ENCODE measurements around the gene NOSIP.

Gene NOSIP

DNA sequence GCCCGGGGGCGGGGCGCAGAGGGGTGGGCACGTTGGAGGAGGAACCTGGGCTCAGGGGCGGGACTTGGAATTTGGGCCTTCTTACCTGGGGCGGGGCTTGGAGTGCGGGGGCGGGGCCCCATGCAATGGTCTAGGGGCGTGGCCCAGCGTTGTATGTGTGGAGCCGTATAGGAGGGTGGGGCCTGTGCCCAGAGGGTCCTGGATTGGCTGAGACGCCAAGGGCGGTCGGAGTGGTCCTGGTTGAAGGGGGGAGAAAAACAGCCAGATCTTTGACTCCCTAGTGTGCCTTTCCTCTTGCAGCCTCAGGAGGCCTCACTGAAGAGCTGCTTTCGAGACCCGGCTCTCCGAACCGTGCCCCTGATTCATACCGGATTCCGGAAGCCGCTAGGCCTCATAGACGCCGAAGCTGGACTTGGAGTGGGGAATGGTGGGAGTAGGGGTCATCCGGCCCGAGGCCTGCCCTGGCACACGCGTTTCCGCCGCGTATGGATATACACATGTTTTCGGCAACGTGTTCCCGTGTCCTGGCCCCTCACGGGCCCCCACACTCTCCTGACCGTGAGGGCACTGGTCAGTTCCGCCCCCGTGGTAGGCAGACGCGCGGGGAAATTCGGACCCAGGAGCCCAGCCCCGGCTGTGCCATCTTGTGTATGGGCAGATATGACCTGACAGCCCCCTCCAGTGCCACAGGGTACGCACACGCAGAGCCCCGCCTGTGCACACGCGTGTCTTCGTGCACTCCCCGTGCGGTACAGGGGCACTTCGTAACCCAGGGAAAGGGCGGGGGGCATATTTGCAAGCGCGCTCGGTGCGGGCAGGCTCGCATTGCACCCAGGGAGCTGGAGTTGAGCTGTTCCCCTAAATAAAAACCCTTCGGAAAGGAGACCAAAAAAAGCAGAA, 10.0 kb upstream of the NOSIP start:
- peak; percentile 67 for TF ChIP-seq MYC (IDR thresholded peaks at IDR 0.05; ENCODE audit: low read depth, low read length)
- 0 out of 2 replicates have a peak, but pooled peaks have one; percentile 51 for TF ChIP-seq MAX (IDR thresholded peaks at IDR 0.05; ENCODE audit: low read depth, low read length)
- TF ChIP-seq POLR2A (IDR thresholded peaks at IDR 0.05; ENCODE audit: extremely low read depth, insufficient read length), result peak; percentile 97
- TF ChIP-seq, protein P1, sequence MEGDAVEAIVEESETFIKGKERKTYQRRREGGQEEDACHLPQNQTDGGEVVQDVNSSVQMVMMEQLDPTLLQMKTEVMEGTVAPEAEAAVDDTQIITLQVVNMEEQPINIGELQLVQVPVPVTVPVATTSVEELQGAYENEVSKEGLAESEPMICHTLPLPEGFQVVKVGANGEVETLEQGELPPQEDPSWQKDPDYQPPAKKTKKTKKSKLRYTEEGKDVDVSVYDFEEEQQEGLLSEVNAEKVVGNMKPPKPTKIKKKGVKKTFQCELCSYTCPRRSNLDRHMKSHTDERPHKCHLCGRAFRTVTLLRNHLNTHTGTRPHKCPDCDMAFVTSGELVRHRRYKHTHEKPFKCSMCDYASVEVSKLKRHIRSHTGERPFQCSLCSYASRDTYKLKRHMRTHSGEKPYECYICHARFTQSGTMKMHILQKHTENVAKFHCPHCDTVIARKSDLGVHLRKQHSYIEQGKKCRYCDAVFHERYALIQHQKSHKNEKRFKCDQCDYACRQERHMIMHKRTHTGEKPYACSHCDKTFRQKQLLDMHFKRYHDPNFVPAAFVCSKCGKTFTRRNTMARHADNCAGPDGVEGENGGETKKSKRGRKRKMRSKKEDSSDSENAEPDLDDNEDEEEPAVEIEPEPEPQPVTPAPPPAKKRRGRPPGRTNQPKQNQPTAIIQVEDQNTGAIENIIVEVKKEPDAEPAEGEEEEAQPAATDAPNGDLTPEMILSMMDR (IDR thresholded peaks at IDR 0.05; ENCODE audit: low read depth, low read length), result no peak
- peak; percentile 99 for DNase-seq (ENCODE audit: low read depth)
- peak overlapping the region; percentile 90 for H3K4me3 ChIP-seq (ENCODE audit: low read depth, low read length)

- no peak for DNase-seq (ENCODE audit: low read depth)
- no peak overlapping the region for H3K4me3 ChIP-seq (ENCODE audit: low read depth, low read length)
- TF ChIP-seq POLR2A (IDR thresholded peaks at IDR 0.05; ENCODE audit: extremely low read depth, insufficient read length) (no peak), MYC (IDR thresholded peaks at IDR 0.05; ENCODE audit: low read depth, low read length) (no peak), MAX (IDR thresholded peaks at IDR 0.05; ENCODE audit: low read depth, low read length) (no peak)
- TF ChIP-seq, protein P1 (IDR thresholded peaks at IDR 0.05; ENCODE audit: low read depth, low read length), result no peak
Observed at GRCh38 chr19:49589502-49589905, 9.1 kb upstream of the NOSIP start.

- no peak for DNase-seq (ENCODE audit: low read depth)
- TF ChIP-seq MYC (IDR thresholded peaks at IDR 0.05; ENCODE audit: low read depth, low read length) (no peak), MAX (IDR thresholded peaks at IDR 0.05; ENCODE audit: low read depth, low read length) (no peak), POLR2A (IDR thresholded peaks at IDR 0.05; ENCODE audit: extremely low read depth, insufficient read length) (no peak)
- TF ChIP-seq, protein P1 (IDR thresholded peaks at IDR 0.05; ENCODE audit: low read depth, low read length), result no peak
Observed at GRCh38 chr19:49588365-49589122, 8.2 kb upstream of the NOSIP start.

DNA sequence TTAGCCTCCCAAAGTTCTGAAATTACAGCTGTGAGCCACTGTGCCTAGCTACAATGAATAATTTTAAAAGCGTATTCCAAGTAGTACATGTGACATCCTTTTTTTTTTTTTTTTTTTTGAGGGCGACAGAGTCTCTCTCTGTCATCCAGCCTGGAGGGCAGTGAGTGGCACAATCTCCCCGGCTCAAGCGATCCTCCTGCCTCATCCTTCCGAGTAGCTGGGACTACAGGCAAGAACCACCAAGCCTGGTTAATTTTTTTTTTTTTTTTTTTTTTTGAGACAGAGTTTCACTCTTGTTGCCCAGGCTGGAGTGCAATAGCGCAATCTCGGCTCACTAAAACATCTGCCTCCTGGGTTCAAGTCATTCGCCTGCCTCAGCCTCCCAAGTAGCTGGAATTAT, 6.9 kb upstream of the NOSIP start:
- no peak overlapping the region for H3K4me3 ChIP-seq (ENCODE audit: low read depth, low read length)
- DNase-seq (ENCODE audit: low read depth), result no peak
- no peak for TF ChIP-seq MAX (IDR thresholded peaks at IDR 0.05; ENCODE audit: low read depth, low read length)
- TF ChIP-seq POLR2A (IDR thresholded peaks at IDR 0.05; ENCODE audit: extremely low read depth, insufficient read length), result no peak
- TF ChIP-seq, protein P1 (IDR thresholded peaks at IDR 0.05; ENCODE audit: low read depth, low read length), result no peak
- no peak for TF ChIP-seq MYC (IDR thresholded peaks at IDR 0.05; ENCODE audit: low read depth, low read length)

More at GRCh38 chr19:49588365-49589122, 8.2 kb upstream of the NOSIP start:
- H3K4me3 ChIP-seq (ENCODE audit: low read depth, low read length), result no peak overlapping the region

- no peak for DNase-seq (ENCODE audit: low read depth)
- no peak for TF ChIP-seq MAX (IDR thresholded peaks at IDR 0.05; ENCODE audit: low read depth, low read length)
- no peak for TF ChIP-seq MYC (IDR thresholded peaks at IDR 0.05; ENCODE audit: low read depth, low read length)
- TF ChIP-seq POLR2A (IDR thresholded peaks at IDR 0.05; ENCODE audit: extremely low read depth, insufficient read length), result no peak
- TF ChIP-seq, protein P1 (IDR thresholded peaks at IDR 0.05; ENCODE audit: low read depth, low read length), result no peak
- no peak overlapping the region for H3K4me3 ChIP-seq (ENCODE audit: low read depth, low read length)
Observed at GRCh38 chr19:49585023-49585422, 4.7 kb upstream of the NOSIP start.
